NCI-H1417 (cell line): ENCODE data around the gene SCGB1C1.
A peak's percentile ranks its signal among the peaks of the same experiment; 100 is the strongest.
"Not testable (repeated sequence)": the region's sequence is repeated elsewhere in the genome, so short reads cannot be mapped to it uniquely, and the experiment has no call there.

ENCODE experiments used
- DNase-seq, 3 experiments: peaks; one replicate each; lab custom pipeline; 2025; lab: John Stamatoyannopoulos, UW

Gene SCGB1C1

GRCh38 chr11:218815-219593, 26.1 kb downstream of the SCGB1C1 start:
- no peak for DNase-seq

GRCh38 chr11:220641-221215, 27.9 kb downstream of the SCGB1C1 start:
- not testable (repeated sequence) for DNase-seq

- no peak for DNase-seq
These were observed 28.7 kb downstream of the SCGB1C1 start for GRCh38 chr11:221539-221938.

DNA sequence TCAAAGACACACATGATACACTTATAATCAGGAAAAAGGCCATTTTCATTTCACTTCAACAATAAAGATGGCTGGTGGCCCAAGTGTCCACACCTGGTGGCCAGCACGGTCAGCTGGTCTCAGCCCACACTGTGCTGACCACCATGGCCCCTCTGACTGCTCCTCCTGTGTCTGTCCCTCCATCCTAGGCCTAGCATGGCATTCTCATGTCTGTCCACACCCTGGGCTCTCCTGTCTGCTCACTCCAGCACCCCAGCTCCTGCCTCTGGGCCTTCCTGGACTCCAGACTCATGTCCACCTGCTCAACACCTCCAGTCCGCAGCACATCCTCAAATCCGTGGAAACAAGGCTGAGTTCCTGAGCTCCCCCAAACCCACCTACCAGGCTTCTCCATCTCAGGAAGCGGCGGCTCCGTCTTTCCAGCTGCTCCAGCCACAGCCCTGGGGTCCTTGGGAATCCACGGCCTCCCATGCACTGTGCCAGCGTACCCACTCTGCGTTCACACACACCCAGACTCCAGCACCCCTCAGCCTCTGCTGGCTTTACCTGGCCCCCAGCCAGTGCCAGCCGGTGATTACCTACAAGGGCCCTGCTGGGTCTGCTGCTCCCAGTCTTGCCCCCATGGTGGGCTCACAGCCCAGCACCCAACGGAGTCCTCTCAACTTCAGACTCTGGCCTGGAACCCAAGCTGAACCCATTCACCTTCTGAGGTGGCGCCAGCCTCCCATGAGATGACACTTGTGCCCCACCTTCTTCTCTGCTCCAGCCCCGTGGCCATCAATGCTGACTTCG, 29.3 kb downstream of the SCGB1C1 start:
- no peak for DNase-seq

DNA sequence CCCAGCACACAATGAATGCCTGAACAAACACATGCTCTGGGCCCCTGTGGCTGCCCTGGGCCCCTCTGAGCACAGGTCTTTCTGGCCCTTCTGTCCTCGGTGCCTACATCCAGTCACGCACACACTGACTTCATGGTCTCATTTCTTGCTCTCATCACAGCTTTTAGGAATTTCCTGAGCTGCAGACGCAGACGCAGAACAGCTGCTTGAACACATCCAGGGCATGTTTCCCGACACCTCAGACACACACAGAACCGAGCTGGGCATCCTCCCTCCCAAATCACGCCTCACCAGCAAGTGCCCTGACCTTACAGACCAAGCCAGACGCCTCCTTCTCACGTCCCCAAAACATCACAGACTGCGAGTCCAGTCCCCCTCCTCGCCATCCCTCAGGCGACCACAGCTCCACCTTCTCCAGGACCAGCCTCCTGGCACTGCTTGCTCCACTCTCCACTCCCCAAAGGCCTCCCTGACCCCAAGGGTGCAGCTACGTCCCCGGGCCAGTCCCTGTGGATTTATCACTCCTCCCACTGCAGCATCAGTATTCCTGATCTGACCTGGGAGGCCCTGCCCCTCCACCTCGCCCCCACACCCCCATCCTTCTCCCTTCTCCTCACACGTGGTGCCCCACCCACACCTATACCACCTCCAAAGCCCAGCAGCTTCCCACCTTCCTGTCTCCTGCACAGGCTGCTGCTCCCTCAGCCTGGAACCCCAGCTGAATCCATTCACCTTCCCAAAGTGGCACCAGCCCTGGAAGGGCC, 30.3 kb downstream of the SCGB1C1 start:
- no peak for DNase-seq

GRCh38 chr11:223884-224283, 31.0 kb downstream of the SCGB1C1 start:
- no peak for DNase-seq

- DNase-seq = no peak
These were observed 31.5 kb downstream of the SCGB1C1 start for GRCh38 chr11:224424-224823.

- peak in 1 of 3 experiments; percentile 41 for DNase-seq
These were observed 33.0 kb downstream of the SCGB1C1 start for GRCh38 chr11:225734-226453.

DNA sequence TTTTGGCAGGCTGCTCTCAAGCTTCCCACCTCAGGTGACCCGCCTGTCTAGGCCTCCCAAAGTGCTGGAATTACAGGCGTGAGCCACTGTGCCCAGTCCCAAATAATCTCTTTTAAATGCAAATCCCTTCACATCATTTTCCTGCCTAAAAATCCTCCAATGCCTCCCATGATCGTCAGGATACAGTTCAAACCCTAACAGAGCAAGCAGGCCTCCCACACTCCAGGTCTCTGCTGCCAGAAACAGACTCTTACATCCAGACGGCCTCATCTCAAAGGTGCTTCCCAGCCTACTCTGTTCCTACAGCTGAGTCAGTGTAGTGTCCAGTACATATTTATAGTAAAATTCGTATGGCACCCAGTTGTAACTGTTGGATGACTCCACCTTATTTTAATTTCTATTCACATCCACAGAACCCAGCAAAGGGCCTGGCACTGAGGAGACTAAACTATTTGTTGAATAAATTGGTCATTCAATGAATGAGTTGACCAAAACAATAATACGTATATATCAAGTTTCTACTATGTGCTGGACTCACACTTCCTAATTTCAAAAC, 35.0 kb downstream of the SCGB1C1 start:
- DNase-seq = no peak

- DNase-seq = no peak
These were observed 37.6 kb downstream of the SCGB1C1 start for GRCh38 chr11:230431-230830.

DNA sequence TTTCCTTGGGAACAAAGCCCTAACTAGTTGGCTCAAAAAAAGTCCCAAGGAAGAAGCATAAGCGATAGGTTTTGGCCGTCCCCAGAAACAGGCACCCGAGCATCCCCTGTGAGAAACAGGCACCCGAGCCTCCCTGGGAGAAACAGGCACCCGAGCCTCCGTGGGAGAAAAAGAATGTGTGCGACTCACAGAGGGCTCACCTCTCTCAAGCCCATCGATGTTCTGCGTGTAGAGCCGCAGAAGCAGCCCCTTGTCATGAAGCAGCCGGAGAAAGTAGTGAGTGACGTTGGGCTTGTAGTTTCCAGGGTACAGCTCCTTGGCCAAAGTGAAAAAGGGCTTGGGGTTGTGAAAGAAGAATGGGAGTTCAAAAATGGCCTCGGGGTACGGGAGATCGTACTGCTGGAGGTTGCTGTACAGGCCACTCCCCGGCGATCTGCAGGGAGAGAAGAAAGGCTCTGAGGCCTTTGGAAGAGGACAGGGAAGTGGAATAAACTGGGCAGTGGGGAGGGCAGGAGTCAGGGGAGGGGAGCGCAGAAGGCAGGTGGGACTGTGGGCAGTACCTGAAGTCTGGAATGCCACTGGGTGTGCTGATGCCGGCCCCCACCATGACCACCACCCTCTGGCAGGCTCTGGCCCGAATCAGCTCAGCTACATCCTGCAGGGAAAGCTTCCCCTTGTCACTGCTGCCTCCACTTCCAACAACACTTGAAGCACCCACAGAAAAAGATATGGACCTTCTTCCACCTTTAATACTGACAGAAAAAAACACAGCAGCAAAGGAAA, 40.1 kb downstream of the SCGB1C1 start:
- DNase-seq = no peak

DNA sequence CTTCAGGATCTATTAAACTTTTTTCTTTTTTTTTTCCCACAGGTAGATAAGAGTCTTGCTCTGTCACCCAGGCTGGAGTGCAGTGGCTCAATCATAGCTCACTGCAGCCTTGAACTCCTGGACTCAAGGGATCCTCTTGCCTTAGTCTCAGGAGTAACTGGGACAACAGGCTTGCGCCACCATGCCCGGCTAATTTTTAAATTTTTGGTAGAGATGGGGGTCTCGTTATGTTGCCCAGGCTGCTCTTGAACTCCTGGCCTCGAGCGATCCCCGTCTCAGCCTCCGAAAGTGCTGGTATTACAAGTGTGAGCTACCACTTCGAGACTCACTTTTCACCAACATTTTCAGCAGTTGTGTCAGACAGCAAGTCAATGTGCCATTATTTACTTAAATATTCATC, 42.3 kb downstream of the SCGB1C1 start:
- no peak for DNase-seq

DNA sequence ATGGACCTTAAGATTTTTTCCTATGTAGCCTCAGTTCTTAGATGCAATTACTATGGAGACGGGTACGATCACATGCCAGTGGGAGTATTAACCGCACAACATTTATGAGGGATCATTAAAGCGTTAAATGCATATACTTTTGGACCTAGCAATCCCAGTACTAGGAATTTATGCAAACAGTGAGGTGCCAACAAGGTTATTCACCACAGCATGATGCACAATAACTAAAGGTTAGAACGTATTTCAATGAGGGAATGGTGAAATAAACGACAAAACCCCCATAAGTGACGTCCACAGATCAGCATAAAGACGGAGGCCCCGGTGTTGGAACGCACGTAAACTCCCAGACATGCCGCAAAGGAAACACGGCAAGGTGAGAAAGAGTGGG, 42.7 kb downstream of the SCGB1C1 start:
- DNase-seq = no peak

GRCh38 chr11:235997-236773, 43.3 kb downstream of the SCGB1C1 start, which contains the start of gene SIRT3:
Gene SIRT3 (minus strand): TSS chr11:236342. CDS start chr11:236328, 14 bp downstream.
- peak; percentile 84 to 88 (median 86) for DNase-seq

DNA sequence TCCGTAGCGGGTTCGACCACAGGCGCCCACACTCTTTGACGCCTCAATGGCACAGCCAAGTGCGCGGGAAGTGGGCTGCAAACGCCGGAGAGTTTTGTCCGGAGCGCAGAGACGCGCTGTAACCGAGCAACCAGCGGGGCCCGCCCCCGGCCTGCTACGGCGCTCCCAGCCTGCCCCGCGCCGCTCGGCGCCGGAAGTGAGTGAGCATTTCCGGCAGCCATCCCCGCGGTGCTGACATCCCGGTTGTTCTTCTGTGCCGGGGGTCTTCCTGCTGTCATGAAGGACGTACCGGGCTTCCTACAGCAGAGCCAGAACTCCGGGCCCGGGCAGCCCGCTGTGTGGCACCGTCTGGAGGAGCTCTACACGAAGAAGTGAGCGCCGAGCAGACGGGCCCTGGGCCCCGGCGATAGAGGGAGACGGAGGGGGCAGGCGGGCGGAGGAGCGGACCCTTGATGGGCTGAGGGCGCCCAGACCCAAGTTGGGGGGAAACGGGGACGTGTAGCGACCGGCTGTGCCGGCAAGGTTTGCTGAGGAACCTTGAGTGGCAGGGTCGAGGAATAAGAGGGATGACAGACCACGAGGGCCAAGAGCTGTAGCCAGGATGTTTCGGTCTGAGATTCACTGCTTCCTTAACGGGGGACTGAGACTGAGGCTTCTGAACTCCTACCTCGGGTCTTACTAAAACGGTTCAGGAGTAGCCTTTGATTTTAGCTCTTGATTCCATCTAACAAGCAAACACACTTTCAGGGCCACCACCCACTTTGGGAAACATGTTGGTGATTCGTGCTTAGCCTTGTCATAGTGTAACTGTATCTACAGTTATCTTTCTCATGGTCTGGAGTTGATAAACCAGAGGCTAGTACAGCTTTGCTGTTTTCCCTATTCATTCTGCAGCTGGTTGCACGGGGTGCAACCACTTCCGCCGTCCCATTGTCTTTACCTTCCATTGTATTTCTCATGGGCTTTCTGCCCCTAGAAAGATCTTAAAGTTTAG, 44.2 kb downstream of the SCGB1C1 start, which contains the start of gene PSMD13:
Gene PSMD13, plus strand, starts transcription at position 203 of the 994 bp plus-strand sequence. Its CDS starts 74 bp downstream, at position 277.
- DNase-seq = peak; percentile 79 to 88 (median 87)

DNA sequence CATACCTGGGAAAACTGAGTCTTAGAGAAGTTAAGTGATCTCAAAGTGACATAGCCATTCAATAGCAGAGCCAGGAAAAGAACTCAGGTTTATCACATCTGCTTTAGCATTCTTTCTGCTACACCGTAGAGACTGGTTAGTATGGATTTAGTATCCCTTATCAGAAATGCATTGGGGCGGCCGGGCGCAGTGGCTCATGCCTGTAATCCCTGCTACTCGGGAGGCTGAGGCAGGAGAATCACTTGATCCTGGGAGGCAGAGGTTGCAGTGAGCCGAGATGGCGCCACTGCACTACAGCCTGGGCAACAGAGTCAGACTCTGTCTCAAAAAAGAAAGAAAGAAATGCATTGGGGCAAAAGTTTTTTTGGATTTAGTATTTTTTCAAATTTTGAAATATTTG, 45.5 kb downstream of the SCGB1C1 start:
- not testable (repeated sequence) for DNase-seq

DNA sequence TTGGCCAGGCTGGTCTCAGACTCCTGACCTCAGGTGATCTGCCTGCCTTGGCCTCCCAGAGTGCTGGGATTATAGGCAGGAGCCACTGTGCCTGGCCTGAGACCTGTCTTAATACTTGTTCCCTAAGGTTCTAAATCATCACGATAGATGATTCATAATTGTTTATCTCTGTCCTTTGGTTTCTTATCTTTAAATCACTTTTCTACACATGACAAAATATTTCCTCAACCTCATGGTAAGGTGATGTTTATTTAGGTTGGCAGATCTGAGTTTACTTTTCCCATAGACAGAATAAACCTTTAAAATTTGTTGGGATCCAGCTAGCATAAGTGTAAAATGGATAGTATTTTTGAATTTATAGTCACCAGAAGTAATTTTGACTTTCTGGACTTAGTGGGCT, 47.4 kb downstream of the SCGB1C1 start:
- no peak for DNase-seq

GRCh38 chr11:241634-242033, 48.8 kb downstream of the SCGB1C1 start:
- no peak for DNase-seq
